ENCODE results near the gene AFF1.

AFF1 gene

DNA sequence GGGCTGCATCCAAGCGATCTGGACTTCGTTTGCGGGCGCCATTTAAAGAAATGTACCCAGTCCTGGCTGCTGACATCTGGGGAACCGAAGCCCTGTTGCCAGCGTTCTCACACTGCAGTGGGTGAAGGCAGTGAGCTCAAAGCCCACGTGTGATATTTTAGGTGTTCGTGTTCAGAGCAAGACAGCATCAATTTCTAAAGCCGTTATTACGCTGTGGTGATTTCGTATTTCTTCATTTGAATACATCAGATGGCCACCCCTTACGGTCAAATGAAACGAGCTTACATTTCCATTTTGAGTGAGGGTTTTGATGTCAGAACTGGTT is 42.2 kb upstream of the AFF1 start:
- Histone ChIP-seq H2BK12ac (ENCODE audit: low read length) (peak overlapping the region; percentile 71), H3K79me2 (ENCODE audit: control insufficient read depth, insufficient read depth, low read length, poor library complexity) (peaks cover 9% of the 10 kb centered on the region), H3K14ac (ENCODE audit: low read length) (peak overlapping the region; percentile 94), H3K9me3 (ENCODE audit: insufficient read depth, low read depth, low read length) (no peaks in the 10 kb centered on the region), H2AFZ (ENCODE audit: insufficient read depth, low read length, poor library complexity) (peak overlapping the region; percentile 68), H4K8ac (ENCODE audit: low read depth, low read length) (peak overlapping the region; percentile 90), H3K36me3 (ENCODE audit: control insufficient read depth in 1 of 2, insufficient read depth in 2 of 2, low read length in 2 of 2) (no peaks in the 10 kb centered on the region), H2BK120ac (ENCODE audit: insufficient read depth, low read length, poor library complexity) (peak overlapping the region; percentile 67), H3K4ac (ENCODE audit: low read depth, low read length) (peak overlapping the region; percentile 53), H3K79me1 (ENCODE audit: low read length) (peaks cover 11% of the 10 kb centered on the region), H3K4me1 (ENCODE audit: control insufficient read depth in 1 of 2, insufficient read depth in 2 of 2, low read length in 2 of 2) (peaks cover 0 to 2% of the 10 kb centered on the region in 2 experiments), H3K4me2 (ENCODE audit: low read length) (peak overlapping the region; percentile 75), H2AK5ac (ENCODE audit: low read length) (no peak overlapping the region), H2BK5ac (ENCODE audit: low read depth, low read length, poor library complexity) (no peak overlapping the region), H3K27me3 (ENCODE audit: insufficient read depth, low read length) (no peaks in the 10 kb centered on the region), H3K23ac (ENCODE audit: low read length) (no peak overlapping the region), H3K27ac (ENCODE audit: low read depth, low read length) (peak overlapping the region; percentile 82), H3K4me3 (ENCODE audit: low read depth, low read length) (peak overlapping the region; percentile 76), H3K9ac (ENCODE audit: low read length) (peak overlapping the region; percentile 94), H4K12ac (ENCODE audit: low read depth, low read length) (peak overlapping the region; percentile 89), H4K91ac (ENCODE audit: low read depth, low read length) (peak overlapping the region; percentile 99), H3K18ac (ENCODE audit: low read length) (no peak overlapping the region)
- peak in 1 of 2 donors; percentile 23 for DNase-seq
- no CpG with 5 or more reads among the region's 13 CpGs for WGBS (ENCODE audit: extremely low coverage, insufficient coverage, insufficient read length)

DNA sequence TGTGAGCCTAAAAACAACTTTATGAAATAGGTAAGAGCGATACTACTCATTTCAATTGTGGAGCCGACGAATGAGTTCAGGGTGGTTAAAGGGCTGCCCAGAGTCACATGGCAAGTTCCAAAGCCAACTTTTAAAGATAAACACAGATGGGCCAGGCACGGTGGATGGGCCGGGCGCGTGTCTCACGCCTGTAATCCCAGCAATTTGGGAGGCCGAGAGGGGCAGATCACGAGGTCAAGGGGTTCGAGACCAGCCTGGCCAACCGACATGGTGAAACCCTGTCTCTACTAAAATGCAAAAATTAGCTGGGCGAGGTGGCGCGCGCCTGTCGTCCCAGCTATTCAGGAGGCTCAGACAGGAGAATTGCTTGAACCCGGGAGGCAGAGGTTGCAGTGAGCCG is 41.7 kb upstream of the AFF1 start:
- Histone ChIP-seq H3K14ac (ENCODE audit: low read length) (no peak overlapping the region), H4K8ac (ENCODE audit: low read depth, low read length) (no peak overlapping the region), H2BK12ac (ENCODE audit: low read length) (no peak overlapping the region), H2BK120ac (ENCODE audit: insufficient read depth, low read length, poor library complexity) (no peak overlapping the region), H3K9me3 (ENCODE audit: insufficient read depth, low read depth, low read length) (no peaks in the 10 kb centered on the region), H4K91ac (ENCODE audit: low read depth, low read length) (no peak overlapping the region), H3K4ac (ENCODE audit: low read depth, low read length) (no peak overlapping the region), H3K18ac (ENCODE audit: low read length) (no peak overlapping the region), H2AFZ (ENCODE audit: insufficient read depth, low read length, poor library complexity) (no peak overlapping the region), H3K4me2 (ENCODE audit: low read length) (no peak overlapping the region), H3K4me1 (ENCODE audit: control insufficient read depth in 1 of 2, insufficient read depth in 2 of 2, low read length in 2 of 2) (peaks cover 0 to 2% of the 10 kb centered on the region in 2 experiments), H4K12ac (ENCODE audit: low read depth, low read length) (no peak overlapping the region), H3K36me3 (ENCODE audit: control insufficient read depth in 1 of 2, insufficient read depth in 2 of 2, low read length in 2 of 2) (no peaks in the 10 kb centered on the region), H3K27me3 (ENCODE audit: insufficient read depth, low read length) (no peaks in the 10 kb centered on the region), H3K23ac (ENCODE audit: low read length) (no peak overlapping the region), H3K9ac (ENCODE audit: low read length) (no peak overlapping the region), H2BK5ac (ENCODE audit: low read depth, low read length, poor library complexity) (no peak overlapping the region), H2AK5ac (ENCODE audit: low read length) (no peak overlapping the region), H3K79me1 (ENCODE audit: low read length) (peaks cover 11% of the 10 kb centered on the region), H3K4me3 (ENCODE audit: low read depth, low read length) (no peak overlapping the region), H3K79me2 (ENCODE audit: control insufficient read depth, insufficient read depth, low read length, poor library complexity) (peaks cover 9% of the 10 kb centered on the region), H3K27ac (ENCODE audit: low read depth, low read length) (no peak overlapping the region)
- no peak for DNase-seq
- no CpG with 5 or more reads among the region's 19 CpGs for WGBS (ENCODE audit: extremely low coverage, insufficient coverage, insufficient read length)

DNA sequence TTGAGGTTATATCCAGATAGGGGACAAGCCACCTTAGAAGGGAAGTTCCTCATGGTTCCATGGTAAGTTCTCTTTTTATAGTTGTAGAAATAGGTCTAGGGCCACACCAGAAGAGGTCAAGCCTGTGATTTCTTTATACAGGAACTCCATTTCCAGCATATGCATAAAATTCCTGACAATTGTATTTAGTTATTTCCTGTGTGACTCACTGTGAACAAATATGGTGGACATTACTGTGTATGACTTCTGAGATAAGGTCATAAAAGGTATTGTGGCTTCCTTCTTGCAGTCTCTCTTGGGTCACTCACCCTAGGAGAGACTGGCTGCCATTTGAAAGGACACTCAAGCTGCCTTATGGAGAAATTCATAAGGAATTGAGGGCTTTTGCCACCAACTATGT is 40.4 kb upstream of the AFF1 start:
- Histone ChIP-seq H3K79me1 (ENCODE audit: low read length) (peaks cover 11% of the 10 kb centered on the region), H2BK12ac (ENCODE audit: low read length) (no peak overlapping the region), H3K27ac (ENCODE audit: low read depth, low read length) (no peak overlapping the region), H3K23ac (ENCODE audit: low read length) (no peak overlapping the region), H3K9me3 (ENCODE audit: insufficient read depth, low read depth, low read length) (no peaks in the 10 kb centered on the region), H4K8ac (ENCODE audit: low read depth, low read length) (no peak overlapping the region), H3K4ac (ENCODE audit: low read depth, low read length) (no peak overlapping the region), H3K4me1 (ENCODE audit: control insufficient read depth in 1 of 2, insufficient read depth in 2 of 2, low read length in 2 of 2) (peaks cover 0 to 2% of the 10 kb centered on the region in 2 experiments), H3K18ac (ENCODE audit: low read length) (no peak overlapping the region), H2AK5ac (ENCODE audit: low read length) (no peak overlapping the region), H3K79me2 (ENCODE audit: control insufficient read depth, insufficient read depth, low read length, poor library complexity) (peaks cover 9% of the 10 kb centered on the region), H4K91ac (ENCODE audit: low read depth, low read length) (no peak overlapping the region), H2AFZ (ENCODE audit: insufficient read depth, low read length, poor library complexity) (no peak overlapping the region), H2BK5ac (ENCODE audit: low read depth, low read length, poor library complexity) (peak overlapping the region; percentile 33), H2BK120ac (ENCODE audit: insufficient read depth, low read length, poor library complexity) (no peak overlapping the region), H3K36me3 (ENCODE audit: control insufficient read depth in 1 of 2, insufficient read depth in 2 of 2, low read length in 2 of 2) (no peaks in the 10 kb centered on the region), H3K27me3 (ENCODE audit: insufficient read depth, low read length) (no peaks in the 10 kb centered on the region), H3K9ac (ENCODE audit: low read length) (no peak overlapping the region), H3K4me2 (ENCODE audit: low read length) (no peak overlapping the region), H4K12ac (ENCODE audit: low read depth, low read length) (no peak overlapping the region), H3K4me3 (ENCODE audit: low read depth, low read length) (no peak overlapping the region), H3K14ac (ENCODE audit: low read length) (no peak overlapping the region)
- peak in 1 of 2 donors; percentile 21 for DNase-seq

DNA sequence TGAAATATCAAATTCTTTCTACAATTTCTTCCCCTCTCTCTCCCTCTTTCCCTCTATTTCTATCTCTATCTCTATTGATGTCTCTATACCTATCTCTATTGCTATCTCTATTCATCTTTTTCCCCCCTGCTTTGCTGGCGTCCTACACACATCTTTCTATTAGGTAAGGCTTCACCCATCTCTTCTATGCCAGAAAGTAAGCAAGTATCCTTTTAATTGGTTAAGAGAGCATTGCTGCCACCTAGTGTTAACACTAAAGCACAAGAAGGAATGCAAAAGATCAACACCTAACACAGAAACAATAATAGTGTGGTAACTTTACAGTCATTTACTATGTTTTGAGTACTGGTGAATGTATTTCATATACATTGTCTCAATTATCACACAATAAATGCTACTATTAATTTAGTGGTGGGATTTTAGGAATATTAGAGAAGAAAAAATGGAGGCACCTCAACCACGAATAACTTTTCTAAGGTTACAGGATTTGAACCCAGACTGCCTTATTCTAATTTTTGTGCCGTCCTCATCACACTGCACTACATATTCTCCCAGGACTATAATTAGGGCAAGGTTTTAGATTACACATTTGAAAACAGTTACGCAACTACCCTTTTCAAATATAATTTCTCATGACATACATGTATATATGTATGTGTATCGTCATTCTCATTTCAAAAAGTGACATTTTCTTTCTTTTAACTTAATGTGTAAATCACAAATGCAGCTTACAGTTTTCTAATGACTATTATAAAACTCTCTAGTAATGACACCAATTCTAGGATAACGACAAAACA is 38.9 kb upstream of the AFF1 start:
- H2BK5ac ChIP-seq (ENCODE audit: low read depth, low read length, poor library complexity) = no peak overlapping the region
- H3K23ac ChIP-seq (ENCODE audit: low read length) = no peak overlapping the region
- H3K79me2 ChIP-seq (ENCODE audit: control insufficient read depth, insufficient read depth, low read length, poor library complexity) = peaks cover 9% of the 10 kb centered on the region
- no peak overlapping the region for H2AK5ac ChIP-seq (ENCODE audit: low read length)
- H3K36me3 ChIP-seq (ENCODE audit: control insufficient read depth in 1 of 2, insufficient read depth in 2 of 2, low read length in 2 of 2) = no peaks in the 10 kb centered on the region
- no peaks in the 10 kb centered on the region for H3K27me3 ChIP-seq (ENCODE audit: insufficient read depth, low read length)
- no peak overlapping the region for H3K4ac ChIP-seq (ENCODE audit: low read depth, low read length)
- no peak overlapping the region for H3K4me2 ChIP-seq (ENCODE audit: low read length)
- H3K14ac ChIP-seq (ENCODE audit: low read length) = no peak overlapping the region
- peaks cover 0 to 2% of the 10 kb centered on the region in 2 experiments for H3K4me1 ChIP-seq (ENCODE audit: control insufficient read depth in 1 of 2, insufficient read depth in 2 of 2, low read length in 2 of 2)
- H2BK120ac ChIP-seq (ENCODE audit: insufficient read depth, low read length, poor library complexity) = no peak overlapping the region
- H4K8ac ChIP-seq (ENCODE audit: low read depth, low read length) = no peak overlapping the region
- no peak overlapping the region for H3K18ac ChIP-seq (ENCODE audit: low read length)
- no peak overlapping the region for H4K91ac ChIP-seq (ENCODE audit: low read depth, low read length)
- no peaks in the 10 kb centered on the region for H3K9me3 ChIP-seq (ENCODE audit: insufficient read depth, low read depth, low read length)
- H2AFZ ChIP-seq (ENCODE audit: insufficient read depth, low read length, poor library complexity) = no peak overlapping the region
- no peak overlapping the region for H3K27ac ChIP-seq (ENCODE audit: low read depth, low read length)
- no peak overlapping the region for H3K9ac ChIP-seq (ENCODE audit: low read length)
- H3K4me3 ChIP-seq (ENCODE audit: low read depth, low read length) = no peak overlapping the region
- no CpG with 5 or more reads among the region's 6 CpGs for WGBS (ENCODE audit: extremely low coverage, insufficient coverage, insufficient read length)
- peaks cover 11% of the 10 kb centered on the region for H3K79me1 ChIP-seq (ENCODE audit: low read length)
- DNase-seq = peak in 1 of 2 donors; percentile 88
- no peak overlapping the region for H4K12ac ChIP-seq (ENCODE audit: low read depth, low read length)
- no peak overlapping the region for H2BK12ac ChIP-seq (ENCODE audit: low read length)

All from trophoblast cell (in vitro differentiated cells and primary cell).